Measurements from ENCODE around the gene TMPRSS6.

GRCh38 chr22:37020192-37020479 lies 89.4 kb downstream of the TMPRSS6 start:
- TF ChIP-seq, protein P1, sequence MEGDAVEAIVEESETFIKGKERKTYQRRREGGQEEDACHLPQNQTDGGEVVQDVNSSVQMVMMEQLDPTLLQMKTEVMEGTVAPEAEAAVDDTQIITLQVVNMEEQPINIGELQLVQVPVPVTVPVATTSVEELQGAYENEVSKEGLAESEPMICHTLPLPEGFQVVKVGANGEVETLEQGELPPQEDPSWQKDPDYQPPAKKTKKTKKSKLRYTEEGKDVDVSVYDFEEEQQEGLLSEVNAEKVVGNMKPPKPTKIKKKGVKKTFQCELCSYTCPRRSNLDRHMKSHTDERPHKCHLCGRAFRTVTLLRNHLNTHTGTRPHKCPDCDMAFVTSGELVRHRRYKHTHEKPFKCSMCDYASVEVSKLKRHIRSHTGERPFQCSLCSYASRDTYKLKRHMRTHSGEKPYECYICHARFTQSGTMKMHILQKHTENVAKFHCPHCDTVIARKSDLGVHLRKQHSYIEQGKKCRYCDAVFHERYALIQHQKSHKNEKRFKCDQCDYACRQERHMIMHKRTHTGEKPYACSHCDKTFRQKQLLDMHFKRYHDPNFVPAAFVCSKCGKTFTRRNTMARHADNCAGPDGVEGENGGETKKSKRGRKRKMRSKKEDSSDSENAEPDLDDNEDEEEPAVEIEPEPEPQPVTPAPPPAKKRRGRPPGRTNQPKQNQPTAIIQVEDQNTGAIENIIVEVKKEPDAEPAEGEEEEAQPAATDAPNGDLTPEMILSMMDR (IDR thresholded peaks at IDR 0.05): no peak
- TF ChIP-seq POLR2A (IDR thresholded peaks at IDR 0.05): no peak

Data from esophagus squamous epithelium (tissue), 4 donors.